Measurements from ENCODE around the gene ZDHHC20.

- TF ChIP-seq, protein P1, sequence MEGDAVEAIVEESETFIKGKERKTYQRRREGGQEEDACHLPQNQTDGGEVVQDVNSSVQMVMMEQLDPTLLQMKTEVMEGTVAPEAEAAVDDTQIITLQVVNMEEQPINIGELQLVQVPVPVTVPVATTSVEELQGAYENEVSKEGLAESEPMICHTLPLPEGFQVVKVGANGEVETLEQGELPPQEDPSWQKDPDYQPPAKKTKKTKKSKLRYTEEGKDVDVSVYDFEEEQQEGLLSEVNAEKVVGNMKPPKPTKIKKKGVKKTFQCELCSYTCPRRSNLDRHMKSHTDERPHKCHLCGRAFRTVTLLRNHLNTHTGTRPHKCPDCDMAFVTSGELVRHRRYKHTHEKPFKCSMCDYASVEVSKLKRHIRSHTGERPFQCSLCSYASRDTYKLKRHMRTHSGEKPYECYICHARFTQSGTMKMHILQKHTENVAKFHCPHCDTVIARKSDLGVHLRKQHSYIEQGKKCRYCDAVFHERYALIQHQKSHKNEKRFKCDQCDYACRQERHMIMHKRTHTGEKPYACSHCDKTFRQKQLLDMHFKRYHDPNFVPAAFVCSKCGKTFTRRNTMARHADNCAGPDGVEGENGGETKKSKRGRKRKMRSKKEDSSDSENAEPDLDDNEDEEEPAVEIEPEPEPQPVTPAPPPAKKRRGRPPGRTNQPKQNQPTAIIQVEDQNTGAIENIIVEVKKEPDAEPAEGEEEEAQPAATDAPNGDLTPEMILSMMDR (IDR thresholded peaks at IDR 0.05), result no peak
- TF ChIP-seq POLR2A (IDR thresholded peaks at IDR 0.05), result no peak
Measured at GRCh38 chr13:21360463-21360862, 98.6 kb downstream of the ZDHHC20 start.

Data from thyroid gland (tissue), 4 donors.